ENCODE results near the gene SYT10.
"Not testable (repeated sequence)": the region's sequence is repeated elsewhere in the genome, so short reads cannot be mapped to it uniquely, and the experiment has no call there.

SYT10 gene

GRCh38 chr12:33357181-33357580 is 82.4 kb downstream of the SYT10 start:
- DNase-seq (ENCODE audit: low read depth in 2 of 2): no peak

GRCh38 chr12:33349791-33350190 is 89.8 kb downstream of the SYT10 start:
- no peak for DNase-seq (ENCODE audit: low read depth in 2 of 2)

- not testable (repeated sequence) for DNase-seq (ENCODE audit: low read depth in 2 of 2)
Observed at GRCh38 chr12:33331961-33332398, 107.6 kb downstream of the SYT10 start.

- no peak for DNase-seq (ENCODE audit: low read depth in 2 of 2)
Observed at GRCh38 chr12:33330940-33331339, 108.7 kb downstream of the SYT10 start.

Measured in activated CD4-positive, alpha-beta T cell treated with anti-CD3 and anti-CD28 coated beads for 24 hours (primary cell).